ENCODE results near the gene GCN1.
"Not testable (repeated sequence)": the region's sequence is repeated elsewhere in the genome, so short reads cannot be mapped to it uniquely, and the experiment has no call there.

GCN1 gene

GRCh38 chr12:120223458-120224303, 29.2 kb upstream of the GCN1 start:
- no peak overlapping the region for H3K4me3 Mint-ChIP-seq
- H3K36me3 Mint-ChIP-seq: peaks cover 3% of the 10 kb centered on the region
- peak overlapping the region; percentile 74 for H3K27ac Mint-ChIP-seq
- H3K4me1 Mint-ChIP-seq: peaks cover 32% of the 10 kb centered on the region
- no peaks in the 10 kb centered on the region for H3K27me3 Mint-ChIP-seq
- no peaks in the 10 kb centered on the region for H3K9me3 Mint-ChIP-seq

- Mint-ChIP-seq H3K9me3 (no peaks in the 10 kb centered on the region), H3K27me3 (no peaks in the 10 kb centered on the region), H3K36me3 (peaks cover 3% of the 10 kb centered on the region), H3K4me1 (peaks cover 21% of the 10 kb centered on the region), H3K4me3 (no peak overlapping the region), H3K27ac (no peak overlapping the region)
These were observed 27.8 kb upstream of the GCN1 start for GRCh38 chr12:120222288-120222832.

- peaks cover 3% of the 10 kb centered on the region for H3K36me3 Mint-ChIP-seq
- H3K27me3 Mint-ChIP-seq: no peaks in the 10 kb centered on the region
- peaks cover 16% of the 10 kb centered on the region for H3K4me1 Mint-ChIP-seq
- H3K27ac Mint-ChIP-seq: no peak overlapping the region
- H3K9me3 Mint-ChIP-seq: no peaks in the 10 kb centered on the region
- no peak overlapping the region for H3K4me3 Mint-ChIP-seq
These were observed 27.0 kb upstream of the GCN1 start for GRCh38 chr12:120221576-120221900.

- Mint-ChIP-seq H3K9me3 (no peaks in the 10 kb centered on the region), H3K4me1 (peaks cover 11% of the 10 kb centered on the region), H3K27ac (peak overlapping the region; percentile 41), H3K36me3 (peaks cover 3% of the 10 kb centered on the region), H3K4me3 (no peak overlapping the region), H3K27me3 (no peaks in the 10 kb centered on the region)
These were observed 26.5 kb upstream of the GCN1 start for GRCh38 chr12:120220838-120221575.

- no peak overlapping the region for H3K27ac Mint-ChIP-seq
- H3K4me3 Mint-ChIP-seq: no peak overlapping the region
- peaks cover 4% of the 10 kb centered on the region for H3K36me3 Mint-ChIP-seq
- H3K27me3 Mint-ChIP-seq: no peaks in the 10 kb centered on the region
- no peaks in the 10 kb centered on the region for H3K4me1 Mint-ChIP-seq
- H3K9me3 Mint-ChIP-seq: no peaks in the 10 kb centered on the region
These were observed 24.4 kb upstream of the GCN1 start for GRCh38 chr12:120218680-120219606.

GRCh38 chr12:120216742-120217605, 22.5 kb upstream of the GCN1 start:
- Mint-ChIP-seq H3K4me1 (no peaks in the 10 kb centered on the region), H3K9me3 (no peaks in the 10 kb centered on the region), H3K27ac (no peak overlapping the region), H3K27me3 (no peaks in the 10 kb centered on the region), H3K4me3 (no peak overlapping the region), H3K36me3 (peaks cover 4% of the 10 kb centered on the region)

- peaks cover 4% of the 10 kb centered on the region for H3K36me3 Mint-ChIP-seq
- peak overlapping the region; percentile 46 for H3K27ac Mint-ChIP-seq
- H3K4me1 Mint-ChIP-seq: no peaks in the 10 kb centered on the region
- no peaks in the 10 kb centered on the region for H3K9me3 Mint-ChIP-seq
- H3K27me3 Mint-ChIP-seq: no peaks in the 10 kb centered on the region
- H3K4me3 Mint-ChIP-seq: no peak overlapping the region
These were observed 21.5 kb upstream of the GCN1 start for GRCh38 chr12:120215766-120216735.

- H3K27me3 Mint-ChIP-seq: no peaks in the 10 kb centered on the region
- no peak overlapping the region for H3K4me3 Mint-ChIP-seq
- H3K27ac Mint-ChIP-seq: no peak overlapping the region
- no peaks in the 10 kb centered on the region for H3K9me3 Mint-ChIP-seq
- no peaks in the 10 kb centered on the region for H3K4me1 Mint-ChIP-seq
- peaks cover 1% of the 10 kb centered on the region for H3K36me3 Mint-ChIP-seq
These were observed 20.8 kb upstream of the GCN1 start for GRCh38 chr12:120215357-120215735.

GRCh38 chr12:120214626-120215356, 20.3 kb upstream of the GCN1 start:
- no peaks in the 10 kb centered on the region for H3K9me3 Mint-ChIP-seq
- no peak overlapping the region for H3K4me3 Mint-ChIP-seq
- H3K27me3 Mint-ChIP-seq: no peaks in the 10 kb centered on the region
- no peak overlapping the region for H3K27ac Mint-ChIP-seq
- H3K4me1 Mint-ChIP-seq: no peaks in the 10 kb centered on the region
- peaks cover 1% of the 10 kb centered on the region for H3K36me3 Mint-ChIP-seq

- Mint-ChIP-seq H3K27ac (no peak overlapping the region), H3K4me1 (no peaks in the 10 kb centered on the region), H3K4me3 (no peak overlapping the region), H3K27me3 (no peaks in the 10 kb centered on the region), H3K36me3 (peaks cover 1% of the 10 kb centered on the region), H3K9me3 (no peaks in the 10 kb centered on the region)
These were observed 19.2 kb upstream of the GCN1 start for GRCh38 chr12:120213758-120214157.

- not testable (repeated sequence) for H3K4me1 Mint-ChIP-seq, H3K27me3 Mint-ChIP-seq, H3K9me3 Mint-ChIP-seq, H3K36me3 Mint-ChIP-seq, H3K27ac Mint-ChIP-seq, H3K4me3 Mint-ChIP-seq
These were observed 18.7 kb upstream of the GCN1 start for GRCh38 chr12:120213182-120213581.

- H3K4me3 Mint-ChIP-seq: no peak overlapping the region
- H3K27ac Mint-ChIP-seq: no peak overlapping the region
- H3K36me3 Mint-ChIP-seq: peaks cover 1% of the 10 kb centered on the region
- H3K9me3 Mint-ChIP-seq: no peaks in the 10 kb centered on the region
- H3K4me1 Mint-ChIP-seq: no peaks in the 10 kb centered on the region
- H3K27me3 Mint-ChIP-seq: no peaks in the 10 kb centered on the region
These were observed 17.8 kb upstream of the GCN1 start for GRCh38 chr12:120212301-120212700.

- Mint-ChIP-seq H3K9me3 (no peaks in the 10 kb centered on the region), H3K27ac (no peak overlapping the region), H3K36me3 (peaks cover 1% of the 10 kb centered on the region), H3K4me3 (no peak overlapping the region), H3K27me3 (no peaks in the 10 kb centered on the region), H3K4me1 (no peaks in the 10 kb centered on the region)
These were observed 17.4 kb upstream of the GCN1 start for GRCh38 chr12:120211904-120212283.

All from activated naive CD4-positive, alpha-beta T cell treated with anti-CD3 and anti-CD28 coated beads, Interleukin-2, amount 50 U/mL, for 24 hours (primary cell).